Heart left ventricle (tissue), 16 donors: ENCODE data around the gene C12orf56. TPM values are rescaled to one million over a fixed set of nuclear protein-coding genes. Genes with fewer than 3 reads are reported as not detected.
"Not testable (repeated sequence)": the region's sequence is repeated elsewhere in the genome, so short reads cannot be mapped to it uniquely, and the experiment has no call there.

Experiments
- ATAC-seq, 4 donors: fragments of 200-7000 bp; cut with Tn5 transposase; one replicate each; pipeline ENCODE4 v1.9.1; 2020 to 2022; ENCODE audit warnings: moderate library complexity in 4 of 4, mild to moderate bottlenecking in 3 of 4, moderate number of reproducible peaks in 1 of 4
- DNase-seq, 5 donors: peaks; one replicate each; pipeline ENCODE4 v3.0.0-alpha.2; 2020
- H3K27ac ChIP-seq, 12 donors: fragments of 200-600 bp; sonication (generic) in 4 of 12; one replicate each; pipeline versions ENCODE4 v1.5.0 to v1.8.0; 2016 to 2022; ENCODE audit warnings: mild to moderate bottlenecking in 2 of 12
- H3K27me3 ChIP-seq, 9 donors: fragments of 200-600 bp; sonication (generic) in 2 of 9; one replicate each; pipeline versions ENCODE4 v1.5.1 to v1.8.0; 2016 to 2022; ENCODE audit warnings: mild to moderate bottlenecking in 3 of 9
- H3K36me3 ChIP-seq, 9 donors: fragments of 200-600 bp; sonication (generic) in 2 of 9; one replicate each; pipeline versions ENCODE4 v1.5.0 to v1.8.0; 2018 to 2022; ENCODE audit warnings: mild to moderate bottlenecking in 2 of 9
- H3K4me1 ChIP-seq, 12 donors: fragments of 200-600 bp; sonication (generic) in 4 of 12; one replicate each; pipeline versions ENCODE4 v1.5.0 to v1.8.0; 2016 to 2022; ENCODE audit warnings: mild to moderate bottlenecking in 3 of 12
- H3K4me3 ChIP-seq, 12 donors: fragments of 200-600 bp; sonication (generic) in 4 of 12; one replicate each; pipeline versions ENCODE4 v1.5.0 to v1.8.0; 2017 to 2022; ENCODE audit warnings: mild to moderate bottlenecking in 9 of 12, moderate library complexity in 4 of 12
- H3K9me3 ChIP-seq, 12 donors: fragments of 200-600 bp; sonication (generic) in 4 of 12; one replicate each; pipeline versions ENCODE4 v1.5.0 to v1.8.0; 2016 to 2022; ENCODE audit warnings: mild to moderate bottlenecking in 1 of 12
- POLR2A ChIP-seq, 2 donors: fragments of 450-650 bp; IDR thresholded peaks; one replicate each; pipeline ENCODE4 v1.6.1; 2017; ENCODE audit warnings: antibody characterized with exemption in 2 of 2, mild to moderate bottlenecking in 2 of 2, moderate library complexity in 2 of 2
- WGBS, 4 donors: extraction: QIAGEN DNeasy Blood & Tissue Kit in 2 of 4; methylation state at CpG; one replicate each; pipeline versions ENCODE4 v1.1.5 to v1.1.7; 2013 to 2018; 5-methylcytosine and 5-hydroxymethylcytosine counted together
- intact Hi-C, 10 donors: fragments of 100-400 bp; cut with DNase I; formaldehyde crosslinking; loops; one replicate each; pipeline versions ENCODE4 v1.11.1 to v1.14.2; 2022
- polyA plus RNA-seq, 2 donors: library from polyadenylated mRNA; stranded (reverse); fragments of 200-250 nt; gene quantifications; one replicate each; pipeline ENCODE4 v1.2.3, GENCODE V29; 2013
- total RNA-seq, 9 donors: library from RNA; depleted of rRNA in 2 of 9; stranded (reverse); fragments of >200 nt in 2 of 9; fragmentation: NEBNext Ultra II Directional in 3 of 9; extraction: Animal tissue kit (Norgen Biotek cat#: 25700) in 3 of 9; gene quantifications; one replicate each; pipeline versions ENCODE4 v1.1.0 to v1.2.4, GENCODE V29; 2016 to 2023
- TF ChIP-seq, protein P1 (sequence below), 12 donors: fragments of 200-600 bp; sonication (generic) in 4 of 12; IDR thresholded peaks; one replicate each; pipeline versions ENCODE4 v1.5.0 to v1.8.0; 2018 to 2022; ENCODE audit warnings: antibody characterized with exemption in 12 of 12, mild to moderate bottlenecking in 5 of 12
- donor health status: ischemic (EF 13 %, LVEDD 7.1; RV severe dilation, severe dysfunction).
- donor health status: healthy with polysubstance abuse.
- donor health status: DM: no; HTN: yes; CAD: no.
- donor health status: DM: no; HTN: no; CAD: no.
- donor health status: ischemic (EF 25% LVEDD 6.9; RV normal size, moderate dysfunction).
- donor health status: ischemic (EF 25% LVEDD 5.7; RV mildly dilated, moderate dysfunction).
- donor health status: healthy.
- donor health status: DM: yes; HTN: yes; CAD: no.
- donor health status: ischemic (EF 35%, LVEDD 5.7; RV mildly dilated, moderate dysfunction).
- donor health status: nonischemic (EF 11% LVEDD 7.7; RV severe dilation, severe dysfunction).
- donor health status: DM: yes; HTN: yes; CAD: no.
- donor health status: PGD.
- donor health status: ischemic (EF 29% LVEDD 5.4; RV normal size, mild dysfunction).
- donor health status: nonischemic (EF 23%, LVEDD 6.1; RV moderate dilation, normal function).

Gene C12orf56
- total and polyA plus RNA-seq, 11 donors = not detected

DNA sequence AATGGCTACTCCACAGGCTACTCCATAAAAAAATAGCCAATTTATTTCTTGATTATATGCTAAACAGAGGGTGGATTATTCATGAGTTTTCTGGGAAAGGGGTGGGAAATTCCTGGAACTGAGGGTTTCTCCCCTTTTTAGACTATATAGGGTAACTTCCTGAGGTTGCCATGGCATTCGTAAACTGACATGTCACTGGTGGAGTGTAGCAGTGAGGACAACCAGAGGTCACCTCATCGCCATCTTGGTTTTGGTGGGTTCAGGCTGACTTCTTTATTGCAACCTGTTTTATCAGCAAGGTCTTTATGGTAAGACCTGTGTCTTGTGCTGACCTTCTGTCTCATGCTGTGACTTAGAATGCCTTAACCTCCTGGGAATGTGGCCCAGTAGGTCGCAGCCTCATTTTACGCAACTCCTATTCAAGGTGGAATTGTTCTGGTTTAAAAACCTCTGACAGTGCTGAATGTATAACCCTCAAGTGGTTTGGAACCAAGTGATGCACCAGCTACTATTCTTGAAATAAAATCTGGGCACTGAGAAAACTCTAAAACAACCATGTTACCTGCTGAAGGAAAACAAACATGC is 27.7 kb downstream of the C12orf56 start:
- H3K27me3 ChIP-seq = no peaks in the 10 kb centered on the region
- TF ChIP-seq, protein P1, sequence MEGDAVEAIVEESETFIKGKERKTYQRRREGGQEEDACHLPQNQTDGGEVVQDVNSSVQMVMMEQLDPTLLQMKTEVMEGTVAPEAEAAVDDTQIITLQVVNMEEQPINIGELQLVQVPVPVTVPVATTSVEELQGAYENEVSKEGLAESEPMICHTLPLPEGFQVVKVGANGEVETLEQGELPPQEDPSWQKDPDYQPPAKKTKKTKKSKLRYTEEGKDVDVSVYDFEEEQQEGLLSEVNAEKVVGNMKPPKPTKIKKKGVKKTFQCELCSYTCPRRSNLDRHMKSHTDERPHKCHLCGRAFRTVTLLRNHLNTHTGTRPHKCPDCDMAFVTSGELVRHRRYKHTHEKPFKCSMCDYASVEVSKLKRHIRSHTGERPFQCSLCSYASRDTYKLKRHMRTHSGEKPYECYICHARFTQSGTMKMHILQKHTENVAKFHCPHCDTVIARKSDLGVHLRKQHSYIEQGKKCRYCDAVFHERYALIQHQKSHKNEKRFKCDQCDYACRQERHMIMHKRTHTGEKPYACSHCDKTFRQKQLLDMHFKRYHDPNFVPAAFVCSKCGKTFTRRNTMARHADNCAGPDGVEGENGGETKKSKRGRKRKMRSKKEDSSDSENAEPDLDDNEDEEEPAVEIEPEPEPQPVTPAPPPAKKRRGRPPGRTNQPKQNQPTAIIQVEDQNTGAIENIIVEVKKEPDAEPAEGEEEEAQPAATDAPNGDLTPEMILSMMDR (IDR thresholded peaks at IDR 0.05) = no peak
- no peak overlapping the region for H3K27ac ChIP-seq
- 85 to 95% (median 90%) methylated on average over 4 of the region's 4 CpGs for WGBS, 4 donors
- intact Hi-C loops = no loop called here
- H3K9me3 ChIP-seq = no peaks in the 10 kb centered on the region
- no peaks in the 10 kb centered on the region for H3K4me1 ChIP-seq
- H3K36me3 ChIP-seq = no peaks in the 10 kb centered on the region
- no peak for ATAC-seq
- DNase-seq = no peak
- no peak overlapping the region for H3K4me3 ChIP-seq

DNA sequence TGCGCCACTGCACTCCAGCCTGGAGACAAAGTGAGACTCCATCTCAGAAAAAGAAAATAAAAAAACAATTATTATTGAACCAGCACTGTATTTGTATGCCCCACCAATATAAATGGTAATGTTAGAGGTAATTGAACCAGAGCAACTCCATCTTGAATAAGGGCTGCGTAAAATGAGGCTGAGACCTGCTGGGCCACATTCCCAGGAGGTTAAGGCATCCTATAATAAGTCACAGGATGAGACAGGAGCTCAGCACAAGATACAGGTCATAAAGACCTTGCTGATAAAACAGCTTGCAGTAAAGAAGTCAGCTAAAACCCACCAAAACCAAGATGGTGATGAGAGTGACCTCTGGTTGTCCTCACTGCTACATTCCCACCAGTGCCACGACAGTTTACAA is 29.4 kb downstream of the C12orf56 start:
- intact Hi-C loops, H3K27ac ChIP-seq, H3K9me3 ChIP-seq, DNase-seq, H3K27me3 ChIP-seq, ATAC-seq, H3K4me3 ChIP-seq, H3K36me3 ChIP-seq, H3K4me1 ChIP-seq: not testable (repeated sequence)
- 91 to 93% (median 92%) methylated on average over 3 of the region's 3 CpGs for WGBS, 4 donors

DNA sequence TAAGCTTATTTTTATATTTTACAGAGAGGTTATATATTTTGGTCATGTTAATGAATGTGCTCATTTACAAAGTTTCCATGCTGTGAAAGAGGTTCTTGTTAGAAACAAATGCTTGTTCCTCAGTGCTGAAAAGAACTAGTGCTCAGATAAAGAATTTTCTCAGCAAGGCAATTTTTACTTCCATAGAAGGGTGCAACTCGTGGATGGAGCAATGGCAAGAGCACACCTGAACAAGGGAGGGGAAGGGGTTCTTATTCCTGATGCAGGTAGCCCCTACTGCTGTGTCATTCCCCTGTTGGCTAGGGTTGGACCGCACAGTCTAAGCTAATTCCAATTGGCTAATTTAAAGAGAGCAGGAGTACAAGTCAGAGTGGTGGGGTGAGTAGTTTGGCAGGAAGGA is 34.3 kb downstream of the C12orf56 start:
- DNase-seq, H3K36me3 ChIP-seq, H3K4me1 ChIP-seq, H3K27me3 ChIP-seq, ATAC-seq, H3K4me3 ChIP-seq, H3K27ac ChIP-seq, intact Hi-C loops: not testable (repeated sequence)
- peaks cover 0 to 20% (median 12%) of the 10 kb centered on the region in 12 donors for H3K9me3 ChIP-seq
- 69 to 93% (median 80%) methylated on average over 2 of the region's 2 CpGs for WGBS, 4 donors

DNA sequence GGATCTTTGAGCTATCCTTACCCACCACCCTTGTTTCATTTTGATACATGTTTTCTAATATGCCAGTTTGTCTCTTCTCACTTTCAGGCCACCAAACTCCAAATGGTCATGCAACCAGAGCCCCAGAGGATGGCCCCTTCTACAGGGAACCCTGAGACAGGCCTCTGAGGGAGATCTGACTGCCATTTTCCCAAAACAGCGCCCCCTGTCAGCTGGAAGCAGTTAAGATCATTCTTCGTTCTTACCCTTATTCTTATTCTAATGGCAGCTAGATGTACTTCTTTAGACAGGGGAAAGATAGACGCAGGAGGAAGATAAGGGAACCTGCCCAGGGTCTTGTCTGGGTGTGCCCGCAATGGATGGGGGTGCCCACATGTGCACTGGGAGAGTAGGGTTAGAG is 38.4 kb downstream of the C12orf56 start:
- intact Hi-C loops = no loop called here
- WGBS, 4 donors = 66 to 73% (median 71%) methylated on average over 4 of the region's 4 CpGs
- Histone ChIP-seq H3K36me3 (no peaks in the 10 kb centered on the region), H3K4me1 (no peaks in the 10 kb centered on the region), H3K4me3 (no peak overlapping the region), H3K27me3 (no peaks in the 10 kb centered on the region), H3K9me3 (peaks cover 0 to 34% (median 17%) of the 10 kb centered on the region in 12 donors), H3K27ac (no peak overlapping the region)
- ATAC-seq = no peak
- no peak for DNase-seq
- TF ChIP-seq POLR2A (IDR thresholded peaks at IDR 0.05) = no peak
- TF ChIP-seq, protein P1 (IDR thresholded peaks at IDR 0.05) = no peak

DNA sequence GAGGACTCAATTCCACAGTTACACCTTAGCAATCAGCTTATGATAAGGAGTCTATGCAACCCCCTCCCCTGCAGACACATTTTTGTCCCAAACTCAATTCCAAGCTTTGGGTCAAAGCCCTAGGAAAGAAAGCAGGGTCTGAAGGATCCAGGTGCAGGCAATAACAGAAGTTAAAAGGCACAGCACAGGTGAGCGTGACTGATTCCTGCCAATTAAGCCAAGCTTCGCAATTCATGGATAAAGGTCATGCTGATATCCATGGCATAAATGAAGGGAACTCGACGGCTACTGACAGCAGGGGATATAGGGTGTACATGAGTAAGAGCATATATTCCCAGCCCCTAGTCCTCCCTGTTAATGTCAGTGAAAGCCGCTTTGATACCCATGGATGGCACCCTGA is 39.3 kb downstream of the C12orf56 start:
- Histone ChIP-seq H3K36me3 (no peaks in the 10 kb centered on the region), H3K9me3 (peaks cover 0 to 27% (median 15%) of the 10 kb centered on the region in 12 donors), H3K4me1 (no peaks in the 10 kb centered on the region), H3K27me3 (no peaks in the 10 kb centered on the region), H3K27ac (no peak overlapping the region), H3K4me3 (no peak overlapping the region)
- no peak for TF ChIP-seq POLR2A (IDR thresholded peaks at IDR 0.05)
- TF ChIP-seq, protein P1 (IDR thresholded peaks at IDR 0.05) = no peak
- no peak for ATAC-seq
- no peak for DNase-seq
- WGBS, 4 donors = 93 to 97% (median 95%) methylated on average over 5 of the region's 5 CpGs
- intact Hi-C loops = no loop called here
